IPS-18c (cell line): Measurements from ENCODE around the gene ZCRB1.
"Not testable (repeated sequence)": the region's sequence is repeated elsewhere in the genome, so short reads cannot be mapped to it uniquely, and the experiment has no call there.

Experiments
- H3K4me3 ChIP-seq: 2 replicates; pipeline ENCODE4 v1.7.0; 2013; ENCODE audit warnings: low read depth, mild to moderate bottlenecking, low read length, moderate library complexity; ENCODE audit not compliant: insufficient read depth
- H3K9me3 ChIP-seq: one replicate; pipeline ENCODE4 v1.6.1; 2013; ENCODE audit warnings: mild to moderate bottlenecking, low read length, moderate library complexity; ENCODE audit not compliant: control insufficient read depth, insufficient read depth

Gene ZCRB1

GRCh38 chr12:42325653-42326474 is at the start of gene ZCRB1, which contains the start of gene PPHLN1:
Gene ZCRB1 (minus strand): TSS chr12:42326094. CDS start chr12:42324102, 1,992 bp downstream.
Gene PPHLN1 (plus strand): TSS chr12:42326167. CDS start chr12:42335903, 9,736 bp downstream.
- no peaks in the 10 kb centered on the region for H3K9me3 ChIP-seq
- peak within 1 kb of the TSS; percentile 95 for H3K4me3 ChIP-seq

GRCh38 chr12:42373669-42374068 is 47.8 kb upstream of the ZCRB1 start:
- no peaks in the 10 kb centered on the region for H3K9me3 ChIP-seq
- no peak overlapping the region for H3K4me3 ChIP-seq

GRCh38 chr12:42372154-42372791 is 46.4 kb upstream of the ZCRB1 start:
- no peak overlapping the region for H3K4me3 ChIP-seq
- no peaks in the 10 kb centered on the region for H3K9me3 ChIP-seq

GRCh38 chr12:42370013-42370412 is 44.1 kb upstream of the ZCRB1 start:
- Histone ChIP-seq H3K4me3 (no peak overlapping the region), H3K9me3 (no peaks in the 10 kb centered on the region)

- Histone ChIP-seq H3K9me3 (no peaks in the 10 kb centered on the region), H3K4me3 (no peak overlapping the region)
Observed at GRCh38 chr12:42365486-42365885, 39.6 kb upstream of the ZCRB1 start.

GRCh38 chr12:42364692-42365091 is 38.8 kb upstream of the ZCRB1 start:
- no peak overlapping the region for H3K4me3 ChIP-seq
- H3K9me3 ChIP-seq, result no peaks in the 10 kb centered on the region

GRCh38 chr12:42362647-42363260 is 36.9 kb upstream of the ZCRB1 start:
- Histone ChIP-seq H3K9me3 (no peaks in the 10 kb centered on the region), H3K4me3 (no peak overlapping the region)

- Histone ChIP-seq H3K9me3 (no peaks in the 10 kb centered on the region), H3K4me3 (no peak overlapping the region)
Observed at GRCh38 chr12:42361909-42362646, 36.2 kb upstream of the ZCRB1 start.

- Histone ChIP-seq H3K9me3 (no peaks in the 10 kb centered on the region), H3K4me3 (no peak overlapping the region)
Observed at GRCh38 chr12:42360747-42361403, 35.0 kb upstream of the ZCRB1 start.

- Histone ChIP-seq H3K9me3 (no peaks in the 10 kb centered on the region), H3K4me3 (no peak overlapping the region)
Observed at GRCh38 chr12:42356344-42356743, 30.4 kb upstream of the ZCRB1 start.

- not testable (repeated sequence) for H3K9me3 ChIP-seq, H3K4me3 ChIP-seq
Observed at GRCh38 chr12:42350021-42350407, 24.1 kb upstream of the ZCRB1 start.

- not testable (repeated sequence) for H3K4me3 ChIP-seq, H3K9me3 ChIP-seq
Observed at GRCh38 chr12:42349119-42350020, 23.5 kb upstream of the ZCRB1 start.

GRCh38 chr12:42346403-42347002 is 20.6 kb upstream of the ZCRB1 start:
- H3K4me3 ChIP-seq, result no peak overlapping the region
- H3K9me3 ChIP-seq, result peaks cover 2% of the 10 kb centered on the region

GRCh38 chr12:42343721-42344120 is 17.8 kb upstream of the ZCRB1 start:
- Histone ChIP-seq H3K9me3 (no peaks in the 10 kb centered on the region), H3K4me3 (no peak overlapping the region)

GRCh38 chr12:42342028-42342427 is 16.1 kb upstream of the ZCRB1 start:
- Histone ChIP-seq H3K4me3 (no peak overlapping the region), H3K9me3 (no peaks in the 10 kb centered on the region)

GRCh38 chr12:42338280-42338679 is 12.4 kb upstream of the ZCRB1 start:
- Histone ChIP-seq H3K4me3 (no peak overlapping the region), H3K9me3 (no peaks in the 10 kb centered on the region)
